Gastrocnemius medialis (tissue), 4 donors: ENCODE data around the gene ADGRD2. TPM values are rescaled to one million over a fixed set of nuclear protein-coding genes. Genes with fewer than 3 reads are reported as not detected.

Source experiments
- ATAC-seq, 2 donors: fragments of 150-250 bp; one replicate each; pipeline ENCODE4 v1.9.1; 2016
- DNase-seq, 2 donors: peaks; one replicate each; pipeline ENCODE4 v3.0.0-alpha.2; 2019
- H3K27ac ChIP-seq, 4 donors: fragments of 200-600 bp; sonication (generic); 1 replicate in 1 of 4; 2 replicates in 3 of 4; pipeline ENCODE4 v1.5.1; 2016 to 2018; ENCODE audit warnings: mild to moderate bottlenecking in 2 of 4, moderate library complexity in 1 of 4
- H3K27me3 ChIP-seq, 3 donors: fragments of 200-600 bp; sonication (generic) in 2 of 3; 1 replicate in 1 of 3; 2 replicates in 2 of 3; pipeline versions ENCODE4 v1.5.1 to v1.6.0; 2016 to 2019; ENCODE audit warnings: mild to moderate bottlenecking in 1 of 3, moderate library complexity in 1 of 3
- H3K36me3 ChIP-seq, 2 donors: fragments of 200-600 bp; sonication (generic) in 1 of 2; one replicate each; pipeline ENCODE4 v1.5.1; 2017 to 2018
- H3K4me1 ChIP-seq, 2 donors: fragments of 200-600 bp; sonication (generic) in 1 of 2; one replicate each; pipeline ENCODE4 v1.5.1; 2016 to 2017; ENCODE audit warnings: mild to moderate bottlenecking in 2 of 2
- H3K4me3 ChIP-seq, 4 donors: fragments of 200-600 bp; sonication (generic) in 3 of 4; 1 replicate in 1 of 4; 2 replicates in 3 of 4; pipeline ENCODE4 v1.5.1; 2016 to 2019; ENCODE audit warnings: mild to moderate bottlenecking in 2 of 4
- H3K9me3 ChIP-seq, 3 donors: fragments of 200-600 bp; sonication (generic) in 2 of 3; 1 replicate in 1 of 3; 2 replicates in 2 of 3; pipeline ENCODE4 v1.5.1; 2016 to 2019
- CTCF ChIP-seq, 5 experiments: fragments of 450-650 bp in 3 of 5; fragments of 200-600 bp in 2 of 5; sonication (generic) in 2 of 5; IDR thresholded peaks in 4 of 5; conservative IDR thresholded peaks in 1 of 5; 1 replicate in 4 of 5; 2 replicates in 1 of 5; pipeline ENCODE4 v1.5.1; 2016 to 2019; ENCODE audit warnings: antibody characterized with exemption in 5 of 5, mild to moderate bottlenecking in 3 of 5, moderate library complexity in 3 of 5
- POLR2A ChIP-seq, 2 donors: fragments of 450-650 bp; IDR thresholded peaks; one replicate each; pipeline ENCODE4 v1.6.1; 2017; ENCODE audit warnings: antibody characterized with exemption in 2 of 2, mild to moderate bottlenecking in 2 of 2, moderate library complexity in 2 of 2
- in situ Hi-C, 4 donors: fragments of 200-750 bp; cut with MboI; loops; one replicate each; pipeline versions ENCODE4 v1.15.0 to v1.8.0; 2017; ENCODE audit warnings: low sequenced_read_pairs in 4 of 4
- intact Hi-C: fragments of 100-400 bp; cut with DNase I; formaldehyde crosslinking; loops from one replicate; pipeline ENCODE4 v1.15.1; 2023; ENCODE audit warnings: low total_unique reads
- total RNA-seq, 4 donors: library from RNA; depleted of rRNA; stranded (reverse); fragments of >200 nt; gene quantifications; one replicate each; pipeline versions ENCODE4 v1.1.0 to v1.2.3, GENCODE V29; 2016

Gene ADGRD2
- total RNA-seq, 4 donors from 2014 or later, result not detected

- no peak for DNase-seq
- H3K9me3 ChIP-seq, result no peaks in the 10 kb centered on the region
- no peak overlapping the region for H3K27ac ChIP-seq
- TF ChIP-seq CTCF (IDR thresholded peaks at IDR 0.05 in 4 of 5, conservative IDR thresholded peaks at IDR 0.05 in 1 of 5) (no peak), POLR2A (IDR thresholded peaks at IDR 0.05) (no peak)
- in situ Hi-C loops, result no loop called here
- no peaks in the 10 kb centered on the region for H3K36me3 ChIP-seq
- peaks cover 3% of the 10 kb centered on the region in 2 donors for H3K4me1 ChIP-seq
- H3K27me3 ChIP-seq, result peaks cover 43 to 54% (median 48%) of the 10 kb centered on the region in 3 donors
- intact Hi-C loops, result no loop called here
- no peak for ATAC-seq
- H3K4me3 ChIP-seq, result peak overlapping the region in 1 of 4 donors; percentile 47
These were observed 53.7 kb downstream of the ADGRD2 start for GRCh38 chr9:124503713-124504529.

- ATAC-seq, result no peak
- intact Hi-C loops, result no loop called here
- H3K9me3 ChIP-seq, result no peaks in the 10 kb centered on the region
- no peak for DNase-seq
- peak overlapping the region in 1 of 4 donors; percentile 47 for H3K4me3 ChIP-seq
- peaks cover 3% of the 10 kb centered on the region in 2 donors for H3K4me1 ChIP-seq
- TF ChIP-seq CTCF (IDR thresholded peaks at IDR 0.05 in 4 of 5, conservative IDR thresholded peaks at IDR 0.05 in 1 of 5), result no peak
- TF ChIP-seq POLR2A (IDR thresholded peaks at IDR 0.05), result no peak
- no peaks in the 10 kb centered on the region for H3K36me3 ChIP-seq
- peaks cover 43 to 54% (median 47%) of the 10 kb centered on the region in 3 donors for H3K27me3 ChIP-seq
- H3K27ac ChIP-seq, result no peak overlapping the region
- in situ Hi-C loops, result no loop called here
These were observed 54.3 kb downstream of the ADGRD2 start for GRCh38 chr9:124504530-124505005.

GRCh38 chr9:124505006-124505900 is 55.0 kb downstream of the ADGRD2 start:
- H3K36me3 ChIP-seq, result no peaks in the 10 kb centered on the region

GRCh38 chr9:124505901-124506346 is 55.7 kb downstream of the ADGRD2 start:
- ATAC-seq (no peak), DNase-seq (no peak)
- no peaks in the 10 kb centered on the region for H3K9me3 ChIP-seq
- H3K27me3 ChIP-seq, result peaks cover 40 to 46% (median 46%) of the 10 kb centered on the region in 3 donors
- no peak overlapping the region for H3K27ac ChIP-seq
- in situ Hi-C loops, result no loop called here
- TF ChIP-seq POLR2A (IDR thresholded peaks at IDR 0.05) (no peak), CTCF (IDR thresholded peaks at IDR 0.05 in 4 of 5, conservative IDR thresholded peaks at IDR 0.05 in 1 of 5) (no peak)
- H3K4me1 ChIP-seq, result peaks cover 3% of the 10 kb centered on the region in 2 donors
- H3K4me3 ChIP-seq, result no peak overlapping the region
- intact Hi-C loops, result no loop called here
- no peaks in the 10 kb centered on the region for H3K36me3 ChIP-seq

More at GRCh38 chr9:124505006-124505900, 55.0 kb downstream of the ADGRD2 start:
- Histone ChIP-seq H3K27me3 (peaks cover 43 to 49% (median 47%) of the 10 kb centered on the region in 3 donors), H3K4me3 (no peak overlapping the region), H3K9me3 (no peaks in the 10 kb centered on the region), H3K27ac (no peak overlapping the region), H3K4me1 (peaks cover 3% of the 10 kb centered on the region in 2 donors)
- in situ Hi-C loops, result no loop called here
- no peak for TF ChIP-seq POLR2A (IDR thresholded peaks at IDR 0.05)
- no peak for TF ChIP-seq CTCF (IDR thresholded peaks at IDR 0.05 in 4 of 5, conservative IDR thresholded peaks at IDR 0.05 in 1 of 5)
- ATAC-seq (no peak), DNase-seq (no peak)
- intact Hi-C loops, result no loop called here
